Measurements from ENCODE around the gene SLC15A4. TPM values are rescaled to one million over a fixed set of nuclear protein-coding genes. Genes with fewer than 3 reads are reported as not detected.

The SLC15A4 gene
- total RNA-seq, result 19.7 and 32.1 TPM in 2 replicates

GRCh38 chr12:128823916-128824839 lies at the start of gene SLC15A4:
Gene SLC15A4, minus strand, starts transcription at chr12:128823958. Its CDS starts 15 bp downstream, at chr12:128823943.

GRCh38 chr12:128852885-128853599 lies 29.3 kb upstream of the SLC15A4 start, which contains the start of gene GLT1D1:
Gene GLT1D1, plus strand, starts transcription at chr12:128853478. Its CDS starts 104 bp downstream, at chr12:128853582.

Other genes starting within 250 kb of the SLC15A4 start
- not detected in 2 replicates for gene GLT1D1, start 29.5 kb upstream of the SLC15A4 start, total RNA-seq

Measured in endothelial cell of coronary artery (primary cell).